HFFc6 (cell line): ENCODE results near the gene METTL8. TPM values are rescaled to one million over a fixed set of nuclear protein-coding genes. Genes with fewer than 3 reads are reported as not detected.

Experiments used
- DNase-seq: peaks from one replicate; pipeline ENCODE4 v3.0.0-alpha.2; 2018
- H3K27ac Mint-ChIP-seq: 2 replicates; pipeline ENCODE4 v1.8.0; 2020; ENCODE audit warnings: mild to moderate bottlenecking, mixed read lengths
- H3K27me3 Mint-ChIP-seq: 2 replicates; pipeline ENCODE4 v1.8.0; 2021; ENCODE audit warnings: mild to moderate bottlenecking, moderate library complexity, mixed read lengths; ENCODE audit not compliant: insufficient read depth
- H3K36me3 Mint-ChIP-seq: 2 replicates; pipeline ENCODE4 v1.8.0; 2021; ENCODE audit warnings: low read depth, mixed read lengths
- H3K4me1 Mint-ChIP-seq: 2 replicates; pipeline ENCODE4 v1.8.0; 2020; ENCODE audit warnings: low read depth, mixed read lengths
- H3K4me3 Mint-ChIP-seq: 2 replicates; pipeline ENCODE4 v1.8.0; 2020; ENCODE audit warnings: mild to moderate bottlenecking, moderate library complexity, mixed read lengths
- H3K9me3 Mint-ChIP-seq: 2 replicates; pipeline ENCODE4 v1.8.0; 2020; ENCODE audit warnings: mild to moderate bottlenecking, mixed read lengths
- CTCF ChIP-seq: fragments of 200-600 bp; sonication (generic); IDR thresholded peaks from 2 replicates; pipeline ENCODE4 v1.5.0; 2021; ENCODE audit warnings: antibody characterized with exemption, mild to moderate bottlenecking
- total RNA-seq, 6 experiments: library from RNA; stranded (reverse); fragmentation: NEBNext Ultra II Directional; extraction: Animal tissue kit (Norgen Biotek cat#: 25700); gene quantifications; 2 replicates in 1 of 6; 3 replicates in 5 of 6; pipeline ENCODE4 v1.2.3, GENCODE V29; 2021

Gene METTL8
- total RNA-seq, 6 experiments from 2014 or later: 17.7 to 26.2 (median 22.3) TPM

GRCh38 chr2:171434013-171434989 is 511 bp upstream of the METTL8 start, which contains the start of gene DCAF17:
Gene DCAF17 (plus strand): TSS chr2:171434226. CDS start chr2:171434578, 352 bp downstream.
- TF ChIP-seq CTCF: peak; percentile 54
- no peaks in the 10 kb centered on the region for H3K27me3 Mint-ChIP-seq
- peak; percentile 95 for DNase-seq
- peaks cover 34% of the 10 kb centered on the region for H3K9me3 Mint-ChIP-seq
- H3K36me3 Mint-ChIP-seq: peaks cover 59% of the 10 kb centered on the region
- peak within 1 kb of the TSS; percentile 92 for H3K4me3 Mint-ChIP-seq
- H3K27ac Mint-ChIP-seq: peak within 1 kb of the TSS; percentile 87
- H3K4me1 Mint-ChIP-seq: peaks cover 33% of the 10 kb centered on the region

- no peak for DNase-seq
- H3K9me3 Mint-ChIP-seq: peaks cover 34% of the 10 kb centered on the region
- peak overlapping the region; percentile 92 for H3K4me3 Mint-ChIP-seq
Observed at GRCh38 chr2:171432969-171433762, 624 bp downstream of the METTL8 start.

GRCh38 chr2:171432206-171432968 is 1.4 kb downstream of the METTL8 start:
- H3K4me1 Mint-ChIP-seq: peaks cover 33% of the 10 kb centered on the region
- H3K4me3 Mint-ChIP-seq: peak overlapping the region; percentile 92
- TF ChIP-seq CTCF: no peak
- peaks cover 41% of the 10 kb centered on the region for H3K36me3 Mint-ChIP-seq
- DNase-seq: no peak
- peaks cover 28% of the 10 kb centered on the region for H3K9me3 Mint-ChIP-seq
- H3K27ac Mint-ChIP-seq: peak overlapping the region; percentile 87
- no peaks in the 10 kb centered on the region for H3K27me3 Mint-ChIP-seq

More at GRCh38 chr2:171432969-171433762, 624 bp downstream of the METTL8 start:
- TF ChIP-seq CTCF: no peak
- Mint-ChIP-seq H3K27me3 (no peaks in the 10 kb centered on the region), H3K27ac (peak overlapping the region; percentile 87), H3K36me3 (peaks cover 49% of the 10 kb centered on the region), H3K4me1 (peaks cover 33% of the 10 kb centered on the region)

GRCh38 chr2:171431677-171432167 is 2.1 kb downstream of the METTL8 start:
- DNase-seq: no peak
- Mint-ChIP-seq H3K27ac (peak overlapping the region; percentile 9; the same call in 1 of the 2 replicates), H3K4me1 (peaks cover 32% of the 10 kb centered on the region), H3K4me3 (no peak overlapping the region; the same call in 1 of the 2 replicates), H3K27me3 (no peaks in the 10 kb centered on the region), H3K9me3 (peaks cover 21% of the 10 kb centered on the region), H3K36me3 (peaks cover 35% of the 10 kb centered on the region)
- TF ChIP-seq CTCF: no peak
